HEK293T (cell line): ENCODE measurements around the gene CLIP4.

Source experiments
- CTCF ChIA-PET: fragments of 350-600 bp; formaldehyde crosslinking; extraction: SDS; loops from one replicate; lab custom pipeline; 2021; ENCODE audit warnings: antibody characterized with exemption, inconsistent platforms; lab: Yijun Ruan, JAX
- POLR2A ChIA-PET: fragments of 350-600 bp; formaldehyde crosslinking; extraction: SDS; loops from one replicate; lab custom pipeline; 2020; ENCODE audit warnings: antibody characterized with exemption, inconsistent platforms; lab: Yijun Ruan, JAX
- DNase-seq: peaks from one replicate; pipeline ENCODE4 v3.0.0; 2012; ENCODE audit warnings: mixed read lengths; ENCODE audit errors: extremely low spot score
- ARNT ChIP-seq: fragments of 450-650 bp; IDR thresholded peaks from 2 replicates; pipeline ENCODE4 v1.6.1; 2017; ENCODE audit warnings: mild to moderate bottlenecking
- BHLHE40 ChIP-seq: fragments of 450-650 bp; IDR thresholded peaks from 2 replicates; pipeline ENCODE4 v1.6.1; 2016; ENCODE audit warnings: mild to moderate bottlenecking, moderate library complexity, borderline replicate concordance
- CTBP1 ChIP-seq: fragments of 450-650 bp; IDR thresholded peaks from 2 replicates; pipeline ENCODE4 v1.6.1; 2016; ENCODE audit warnings: borderline replicate concordance
- ELF4 ChIP-seq: fragments of 450-650 bp; IDR thresholded peaks from 2 replicates; pipeline ENCODE4 v1.6.1; 2017; ENCODE audit warnings: antibody characterized with exemption
- FOXA1 ChIP-seq: fragments of 450-650 bp; IDR thresholded peaks from 2 replicates; pipeline ENCODE4 v1.6.1; 2016; ENCODE audit warnings: mild to moderate bottlenecking
- FOXK2 ChIP-seq: fragments of 450-650 bp; IDR thresholded peaks from 2 replicates; pipeline ENCODE4 v1.6.1; 2016; ENCODE audit warnings: mild to moderate bottlenecking
- FOXM1 ChIP-seq: fragments of 450-650 bp; IDR thresholded peaks from 2 replicates; pipeline ENCODE4 v1.6.1; 2017; ENCODE audit warnings: mild to moderate bottlenecking, borderline replicate concordance
- HDGF ChIP-seq: fragments of 450-650 bp; IDR thresholded peaks from 2 replicates; pipeline ENCODE4 v1.6.1; 2017; ENCODE audit warnings: antibody characterized with exemption, borderline replicate concordance
- L3MBTL2 ChIP-seq: fragments of 450-650 bp; conservative IDR thresholded peaks from 2 replicates; pipeline ENCODE4 v1.6.1; 2016; ENCODE audit warnings: mild to moderate bottlenecking
- LEF1 ChIP-seq: fragments of 450-650 bp; IDR thresholded peaks from 2 replicates; pipeline ENCODE4 v1.6.1; 2017; ENCODE audit warnings: mild to moderate bottlenecking, borderline replicate concordance
- NFRKB ChIP-seq: fragments of 450-650 bp; IDR thresholded peaks from 2 replicates; pipeline ENCODE4 v1.6.1; 2016; ENCODE audit warnings: mild to moderate bottlenecking, moderate library complexity
- SP1 ChIP-seq: fragments of 450-650 bp; IDR thresholded peaks from 2 replicates; pipeline ENCODE4 v1.6.1; 2017
- SUZ12 ChIP-seq: fragments of 450-650 bp; IDR thresholded peaks from 2 replicates; pipeline ENCODE4 v1.6.1; 2016; ENCODE audit warnings: mild to moderate bottlenecking
- TARDBP ChIP-seq: fragments of 450-650 bp; IDR thresholded peaks from 2 replicates; pipeline ENCODE4 v1.6.1; 2016
- ZNF384 ChIP-seq: fragments of 450-650 bp; IDR thresholded peaks from 2 replicates; pipeline ENCODE4 v1.6.1; 2016
- TF ChIP-seq, protein P1 (sequence below): fragments of 450-650 bp; IDR thresholded peaks from 2 replicates; pipeline ENCODE4 v1.6.1; 2016

Gene CLIP4

DNA sequence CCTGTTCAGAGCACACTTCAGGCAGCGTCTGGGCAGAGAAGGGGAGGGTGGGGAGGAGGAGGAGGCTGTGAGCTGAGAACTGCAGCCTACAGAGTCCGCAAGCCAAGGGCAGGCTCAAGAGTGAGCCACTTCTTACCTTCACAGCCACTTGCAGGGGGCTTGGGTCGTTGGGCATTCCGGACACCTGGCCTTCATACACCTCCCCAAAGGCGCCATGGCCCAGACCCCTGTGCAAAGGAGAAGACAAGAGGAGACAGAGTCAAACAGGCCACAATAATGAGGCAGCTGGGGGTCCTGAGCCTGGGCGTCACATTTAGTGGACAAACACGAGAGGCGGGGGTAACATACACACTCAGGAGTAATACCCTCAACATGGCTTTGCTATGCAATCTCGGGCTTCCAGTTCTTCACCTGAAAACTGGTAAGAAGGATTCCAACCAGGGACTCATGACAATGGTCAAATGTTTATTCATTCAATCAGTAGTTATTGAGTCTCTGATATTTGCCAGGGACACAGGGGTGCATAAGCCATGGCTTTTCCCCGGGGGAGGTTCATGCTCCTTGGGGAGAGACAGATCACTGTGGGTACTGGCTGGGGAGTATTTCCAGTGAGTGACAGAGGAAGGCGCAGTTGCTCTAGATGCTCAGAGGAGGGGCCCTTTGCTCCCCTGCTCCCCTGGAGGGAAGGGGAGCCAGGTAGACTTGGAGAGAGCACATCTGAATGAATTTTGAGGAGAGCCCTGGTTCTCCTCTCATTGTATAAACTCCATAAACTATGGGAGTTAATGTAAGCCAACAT lies 107.4 kb downstream of the CLIP4 start:
- CTCF ChIA-PET = no interaction called here
- TF ChIP-seq SP1 = no peak
- TF ChIP-seq SUZ12 = no peak
- no peak for TF ChIP-seq NFRKB
- DNase-seq = no peak
- POLR2A ChIA-PET = no interaction called here

DNA sequence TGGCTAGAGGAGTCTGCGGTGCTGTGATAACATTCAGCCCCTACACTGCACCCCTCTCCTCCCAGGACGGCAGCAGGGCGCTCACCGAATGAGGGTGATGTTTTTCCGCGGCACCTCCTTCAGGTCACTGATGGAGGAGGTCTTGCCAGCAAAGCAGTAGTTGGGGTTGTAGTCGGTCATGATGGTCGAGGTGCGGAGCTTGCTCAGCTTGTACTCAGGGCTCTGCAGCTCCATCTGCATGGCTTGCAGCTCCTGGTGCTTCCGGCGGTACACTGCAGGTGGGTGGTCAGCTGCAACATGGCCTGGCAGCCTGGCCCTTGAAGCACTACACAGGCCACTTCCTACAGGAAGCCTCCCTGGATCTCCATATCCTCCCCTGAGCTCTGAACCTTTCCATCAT lies 108.0 kb downstream of the CLIP4 start:
- no peak for DNase-seq
- TF ChIP-seq CTBP1 (no peak), LEF1 (no peak), SUZ12 (no peak)
- ChIA-PET CTCF (no interaction called here), POLR2A (no interaction called here)

DNA sequence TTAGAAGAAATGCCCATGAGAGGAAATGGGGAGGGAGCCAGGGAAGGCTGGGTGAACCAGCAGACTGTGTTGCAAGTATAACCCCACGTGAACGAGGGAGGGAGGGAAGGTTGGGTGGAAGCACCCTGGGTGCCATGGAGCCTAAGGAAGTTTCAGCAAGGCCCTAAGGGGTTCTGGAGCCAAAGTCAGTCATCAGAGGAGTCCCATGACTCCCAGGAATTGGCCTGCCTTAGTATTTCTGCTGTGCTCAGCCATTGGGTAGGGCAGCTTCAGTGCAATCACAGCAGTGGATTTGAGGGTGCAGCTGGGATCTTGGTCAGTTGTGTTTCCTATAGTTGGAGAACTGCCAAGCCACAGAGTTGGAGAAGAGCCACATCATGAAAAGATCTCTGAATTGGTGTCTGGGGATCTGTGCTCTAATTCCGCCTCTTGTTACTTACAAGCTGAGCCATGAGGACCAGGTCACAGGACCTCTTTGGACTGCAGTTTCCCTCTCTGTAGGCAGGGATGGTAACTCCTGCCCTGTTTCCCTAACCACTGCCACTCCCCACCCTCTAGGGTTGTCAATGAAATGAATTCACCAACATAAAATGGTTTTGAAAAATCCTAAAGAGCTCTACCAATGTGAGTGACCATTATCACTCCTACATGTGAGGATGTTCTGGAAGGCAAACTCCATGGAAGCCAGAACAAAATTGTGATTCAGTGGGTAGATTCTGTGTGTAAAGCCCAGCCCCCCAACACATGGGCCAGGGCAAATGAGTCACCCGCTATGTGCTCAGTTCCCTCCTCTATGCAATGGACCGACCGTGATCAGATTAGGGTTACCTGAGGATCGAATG lies 108.9 kb downstream of the CLIP4 start:
- ChIA-PET POLR2A (no interaction called here), CTCF (interaction anchor here (1.0 kb wide), 1 partner anchor 15 kb away, joined by 5 read pairs; no protein-coding TSS in a partner anchor)
- no peak for DNase-seq
- no peak for TF ChIP-seq SP1
- no peak for TF ChIP-seq BHLHE40
- TF ChIP-seq NFRKB = no peak
- TF ChIP-seq ELF4 = no peak
- no peak for TF ChIP-seq FOXA1

DNA sequence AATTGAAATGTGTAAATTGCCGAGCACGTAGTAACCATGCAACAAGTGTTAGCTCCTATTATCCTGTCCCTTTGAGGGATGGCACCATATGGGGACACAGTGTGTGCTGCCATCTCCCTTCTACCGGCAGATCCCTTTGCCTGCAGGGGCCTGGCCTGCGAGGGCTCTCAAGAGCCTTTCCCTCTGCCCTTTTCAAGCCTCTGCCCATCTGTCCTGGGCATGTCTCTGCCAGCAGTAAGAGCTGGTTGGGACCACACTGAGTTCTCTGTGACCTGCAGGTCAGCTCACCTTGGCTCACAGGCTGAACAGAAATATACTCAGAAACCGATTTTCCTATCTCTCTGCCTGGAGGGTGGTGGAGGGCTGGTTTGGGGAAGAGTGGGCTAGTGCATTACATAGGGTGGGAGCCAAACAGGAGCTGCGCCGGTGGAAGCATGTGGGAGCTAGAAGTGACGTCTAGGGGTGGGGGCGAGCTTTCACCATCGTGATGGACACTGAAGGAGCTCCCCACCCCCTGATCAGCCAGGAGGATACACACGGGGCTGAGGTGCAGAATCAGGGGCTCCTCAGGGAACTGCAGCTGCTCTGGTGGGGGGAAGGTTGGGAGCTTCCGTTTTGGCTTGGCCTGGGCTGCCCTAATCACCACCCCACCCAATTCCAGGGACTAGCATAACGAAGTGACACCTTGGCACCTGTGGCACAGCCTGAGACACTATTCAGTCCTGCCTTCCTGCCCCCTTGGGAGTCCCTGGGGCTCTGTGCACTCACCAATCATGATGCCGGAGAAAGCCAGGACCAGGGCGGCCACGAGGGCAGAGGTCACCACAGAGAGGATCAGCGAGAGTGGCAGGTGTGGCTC lies 109.7 kb downstream of the CLIP4 start:
- no peak for DNase-seq
- ChIA-PET CTCF (interaction anchor here (1.0 kb wide), 1 partner anchor 14 kb away, joined by 5 read pairs; no protein-coding TSS in a partner anchor), POLR2A (no interaction called here)
- no peak for TF ChIP-seq HDGF
- TF ChIP-seq ZNF384 = no peak
- TF ChIP-seq SUZ12 = no peak
- TF ChIP-seq FOXK2 = no peak
- TF ChIP-seq ARNT = no peak
- TF ChIP-seq, protein P1, sequence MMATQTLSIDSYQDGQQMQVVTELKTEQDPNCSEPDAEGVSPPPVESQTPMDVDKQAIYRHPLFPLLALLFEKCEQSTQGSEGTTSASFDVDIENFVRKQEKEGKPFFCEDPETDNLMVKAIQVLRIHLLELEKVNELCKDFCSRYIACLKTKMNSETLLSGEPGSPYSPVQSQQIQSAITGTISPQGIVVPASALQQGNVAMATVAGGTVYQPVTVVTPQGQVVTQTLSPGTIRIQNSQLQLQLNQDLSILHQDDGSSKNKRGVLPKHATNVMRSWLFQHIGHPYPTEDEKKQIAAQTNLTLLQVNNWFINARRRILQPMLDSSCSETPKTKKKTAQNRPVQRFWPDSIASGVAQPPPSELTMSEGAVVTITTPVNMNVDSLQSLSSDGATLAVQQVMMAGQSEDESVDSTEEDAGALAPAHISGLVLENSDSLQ = no peak
- TF ChIP-seq FOXM1 = no peak
- no peak for TF ChIP-seq CTBP1
- TF ChIP-seq ELF4 = no peak
- TF ChIP-seq LEF1 = no peak
- TF ChIP-seq BHLHE40 = no peak
- no peak for TF ChIP-seq SP1
- TF ChIP-seq L3MBTL2 = no peak
- no peak for TF ChIP-seq NFRKB
- TF ChIP-seq TARDBP = no peak
- TF ChIP-seq FOXA1 = no peak

DNA sequence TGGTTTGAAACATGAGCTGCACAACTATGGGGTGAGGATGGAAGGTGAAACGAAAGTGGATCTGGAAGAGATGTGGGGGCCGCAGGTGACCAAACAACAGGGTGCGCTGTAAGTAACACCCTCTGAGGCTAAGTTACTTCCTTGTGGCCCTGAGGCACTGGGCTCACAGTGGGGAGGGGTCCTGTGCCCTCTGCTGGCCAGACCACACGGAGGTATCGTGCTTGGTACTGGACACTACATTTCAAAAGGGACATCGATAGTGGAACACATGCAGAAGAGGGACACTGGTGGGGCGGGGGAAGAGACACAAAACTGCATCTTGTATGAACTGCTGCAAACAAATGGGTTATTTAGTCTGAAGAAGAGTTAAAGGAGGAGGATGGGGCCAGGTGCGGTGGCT lies 110.6 kb downstream of the CLIP4 start:
- POLR2A ChIA-PET = no interaction called here
- TF ChIP-seq FOXA1 (no peak), ARNT (no peak), NFRKB (no peak), SUZ12 (no peak), L3MBTL2 (no peak), ELF4 (no peak), FOXM1 (no peak), SP1 (no peak), TARDBP (no peak), CTBP1 (no peak), FOXK2 (no peak), LEF1 (no peak), ZNF384 (no peak), BHLHE40 (no peak), HDGF (no peak)
- TF ChIP-seq, protein P1 = no peak
- CTCF ChIA-PET = no interaction called here
- no peak for DNase-seq

GRCh38 chr2:29226375-29226774 lies 111.2 kb downstream of the CLIP4 start:
- no peak for TF ChIP-seq BHLHE40
- TF ChIP-seq TARDBP = no peak
- TF ChIP-seq ARNT = no peak
- POLR2A ChIA-PET = no interaction called here
- CTCF ChIA-PET = no interaction called here
- no peak for DNase-seq
